Dermis microvascular lymphatic vessel endothelial cell (primary cell): ENCODE measurements around the gene CASZ1. TPM values are rescaled to one million over a fixed set of nuclear protein-coding genes. Genes with fewer than 3 reads are reported as not detected.

ENCODE experiments used
- DNase-seq, 2 donors: peaks; one replicate each; pipeline versions ENCODE4 v3.0.0 to v3.0.0-alpha.2; 2010; ENCODE audit warnings: low read depth in 2 of 2
- total RNA-seq: library from RNA; depleted of rRNA; stranded (reverse); fragments of >200 nt; gene quantifications from 2 replicates; pipeline ENCODE4 v1.2.1, GENCODE V29; 2014

Gene CASZ1
- total RNA-seq, 1 donor from 2014 or later: 1.4 TPM

GRCh38 chr1:10602936-10603335 is 193.5 kb downstream of the CASZ1 start:
- no peak for DNase-seq

- no peak for DNase-seq
Measured at GRCh38 chr1:10601342-10602070, 194.9 kb downstream of the CASZ1 start.

- DNase-seq: no peak
Measured at GRCh38 chr1:10599194-10599861, 197.1 kb downstream of the CASZ1 start.

GRCh38 chr1:10598389-10598702 is 198.1 kb downstream of the CASZ1 start:
- DNase-seq: no peak

GRCh38 chr1:10597492-10598388 is 198.7 kb downstream of the CASZ1 start:
- DNase-seq: no peak

- DNase-seq: no peak
Measured at GRCh38 chr1:10596780-10597179, 199.7 kb downstream of the CASZ1 start.

GRCh38 chr1:10594595-10595223 is 201.7 kb downstream of the CASZ1 start:
- no peak for DNase-seq

GRCh38 chr1:10593750-10594149 is 202.7 kb downstream of the CASZ1 start:
- no peak for DNase-seq

- DNase-seq: no peak
Measured at GRCh38 chr1:10592373-10592772, 204.1 kb downstream of the CASZ1 start.

- DNase-seq: no peak
Measured at GRCh38 chr1:10591010-10591409, 205.4 kb downstream of the CASZ1 start.

- no peak for DNase-seq
Measured at GRCh38 chr1:10589074-10589473, 207.4 kb downstream of the CASZ1 start.

- DNase-seq: no peak
Measured at GRCh38 chr1:10588640-10589039, 207.8 kb downstream of the CASZ1 start.

Other genes with a start within 250 kb of the CASZ1 start
- gene TARDBP, start 216.0 kb upstream of the CASZ1 start, total RNA-seq: 85.6 and 93.4 TPM in 2 replicates